HEK293 (cell line): ENCODE data around the gene COL4A1.

Experiments used
- ZFP41 ChIP-seq: fragments of 450-650 bp; formaldehyde crosslinking; IDR thresholded peaks from 2 replicates; pipeline ENCODE4 v1.5.1; 2016; ENCODE audit warnings: missing biosample characterization, missing genetic modification characterization, borderline replicate concordance
- ZNF76 ChIP-seq: fragments of 450-650 bp; formaldehyde crosslinking; IDR thresholded peaks from 2 replicates; pipeline ENCODE4; 2016; ENCODE audit warnings: low read depth, missing biosample characterization, missing genetic modification characterization, borderline replicate concordance

- no peak for TF ChIP-seq ZNF76
- TF ChIP-seq ZFP41 = no peak
Measured at GRCh38 chr13:110301606-110302553, 5.1 kb downstream of the COL4A1 start.
